PC-3 (cell line): Measurements from ENCODE around the gene TBX2. TPM values are rescaled to one million over a fixed set of nuclear protein-coding genes. Genes with fewer than 3 reads are reported as not detected.

Source experiments
- ATAC-seq: fragments of 200-7000 bp; cut with Tn5 transposase; 2 replicates; pipeline ENCODE4 v1.9.1; 2020; ENCODE audit warnings: mild to moderate bottlenecking, moderate library complexity
- BruUV-seq: library from RNA; stranded (reverse); fragments of 400-500 nt; replicated peaks from 2 replicates; lab custom pipeline; 2021; lab: Mats Ljungman, UMichigan
- CTCF ChIA-PET: fragments of 300-600 bp; sonication (Branson Sonifier 250); formaldehyde crosslinking; loops from one replicate; lab custom pipeline; 2022; ENCODE audit warnings: antibody characterized with exemption; lab: Charles Lee
- POLR2A ChIA-PET: fragments of 300-600 bp; sonication (Branson Sonifier 250); formaldehyde crosslinking; loops from one replicate; lab custom pipeline; 2022; ENCODE audit warnings: antibody characterized with exemption; ENCODE audit not compliant: unreplicated experiment; lab: Charles Lee
- DNase-seq: peaks from one replicate; pipeline ENCODE4 v3.0.0-alpha.2; 2015
- H2AFZ ChIP-seq: fragments of 300-600 bp; sonication (generic); 2 replicates; pipeline ENCODE4 v1.6.0; 2016; ENCODE audit warnings: antibody characterized with exemption, low read length
- H3F3A ChIP-seq: fragments of 300-600 bp; sonication (generic); one replicate; pipeline ENCODE4 v1.6.0; 2017; ENCODE audit warnings: antibody characterized with exemption, low read length, control low read depth, mild to moderate bottlenecking; ENCODE audit not compliant: unreplicated experiment
- H3K27ac ChIP-seq: fragments of 300-600 bp; sonication (generic); 2 replicates; pipeline ENCODE4 v1.5.1; 2016; ENCODE audit warnings: mild to moderate bottlenecking, low read length
- H3K27me3 ChIP-seq: fragments of 300-600 bp; sonication (generic); 2 replicates; pipeline ENCODE4 v1.6.1; 2016; ENCODE audit warnings: low read length, mixed read lengths
- H3K36me3 ChIP-seq: fragments of 300-600 bp; sonication (generic); 2 replicates; pipeline ENCODE4 v1.6.1; 2016; ENCODE audit warnings: low read depth, mixed run types, low read length, mixed read lengths
- H3K4me1 ChIP-seq: fragments of 300-600 bp; sonication (generic); 2 replicates; pipeline ENCODE4 v1.5.1; 2016; ENCODE audit warnings: low read length; ENCODE audit not compliant: insufficient read depth
- H3K4me2 ChIP-seq: fragments of 300-600 bp; sonication (generic); 2 replicates; pipeline ENCODE4 v1.6.0; 2016; ENCODE audit warnings: low read length
- H3K4me3 ChIP-seq: fragments of 300-600 bp; sonication (generic); 2 replicates; pipeline ENCODE4 v1.5.1; 2016; ENCODE audit warnings: mild to moderate bottlenecking, low read length, mixed read lengths
- H3K79me2 ChIP-seq: fragments of 300-600 bp; sonication (generic); 2 replicates; pipeline ENCODE4 v1.6.1; 2017; ENCODE audit warnings: low read length, mixed read lengths
- H3K9ac ChIP-seq: fragments of 300-600 bp; sonication (generic); 2 replicates; pipeline ENCODE4 v1.6.0; 2016; ENCODE audit warnings: mild to moderate bottlenecking, low read length
- H3K9me2 ChIP-seq: fragments of 300-600 bp; sonication (generic); replicated peaks from 2 replicates; pipeline ENCODE4 v1.6.1; 2016; ENCODE audit warnings: mixed run types, low read length, mixed read lengths
- H3K9me3 ChIP-seq: fragments of 300-600 bp; sonication (generic); 2 replicates; pipeline ENCODE4 v1.6.1; 2016; ENCODE audit warnings: low read length, mixed read lengths
- H4K20me1 ChIP-seq: fragments of 300-600 bp; sonication (generic); 2 replicates; pipeline ENCODE4 v1.6.1; 2016; ENCODE audit warnings: low read length, mixed read lengths
- EZH2 ChIP-seq: fragments of 300-600 bp; sonication (generic); IDR thresholded peaks from one replicate; pipeline ENCODE4 v1.6.1; 2017; ENCODE audit warnings: antibody characterized with exemption, mild to moderate bottlenecking, low read length; ENCODE audit not compliant: unreplicated experiment
- EZH2phosphoT487 ChIP-seq: fragments of 300-600 bp; sonication (generic); IDR thresholded peaks from 2 replicates; pipeline ENCODE4 v1.6.1; 2018; ENCODE audit warnings: mild to moderate bottlenecking, antibody characterized with exemption, low read length, borderline replicate concordance
- intact Hi-C: fragments of 100-400 bp; cut with micrococcal nuclease; formaldehyde crosslinking; loops from 2 replicates; pipeline ENCODE4 v1.9.0; 2023
- total RNA-seq: library from RNA; depleted of rRNA; stranded (reverse); fragments of >200 nt; gene quantifications from 2 replicates; pipeline ENCODE4 v1.2.3, GENCODE V29; 2014
- TF ChIP-seq, protein P1 (sequence below): fragments of 300-600 bp; sonication (generic); conservative IDR thresholded peaks from 2 replicates; pipeline ENCODE4 v1.5.1; 2017; ENCODE audit warnings: antibody characterized with exemption, low read depth, mild to moderate bottlenecking, low read length

The TBX2 gene
- total RNA-seq, 1 experiment from 2014 or later: 7.1 TPM

- Histone ChIP-seq H3K79me2 (no peaks in the 10 kb centered on the region), H3K27ac (no peak overlapping the region), H3F3A (no peaks in the 10 kb centered on the region), H3K36me3 (no peaks in the 10 kb centered on the region), H2AFZ (no peak overlapping the region), H3K9ac (no peak overlapping the region), H3K4me2 (no peak overlapping the region), H3K27me3 (no peaks in the 10 kb centered on the region), H3K4me1 (no peaks in the 10 kb centered on the region), H4K20me1 (no peaks in the 10 kb centered on the region), H3K9me2 (no peaks in the 10 kb centered on the region), H3K9me3 (no peaks in the 10 kb centered on the region), H3K4me3 (no peak overlapping the region)
- no TSS peak for BruUV-seq
- TF ChIP-seq EZH2phosphoT487 (no peak), EZH2 (no peak)
- TF ChIP-seq, protein P1, sequence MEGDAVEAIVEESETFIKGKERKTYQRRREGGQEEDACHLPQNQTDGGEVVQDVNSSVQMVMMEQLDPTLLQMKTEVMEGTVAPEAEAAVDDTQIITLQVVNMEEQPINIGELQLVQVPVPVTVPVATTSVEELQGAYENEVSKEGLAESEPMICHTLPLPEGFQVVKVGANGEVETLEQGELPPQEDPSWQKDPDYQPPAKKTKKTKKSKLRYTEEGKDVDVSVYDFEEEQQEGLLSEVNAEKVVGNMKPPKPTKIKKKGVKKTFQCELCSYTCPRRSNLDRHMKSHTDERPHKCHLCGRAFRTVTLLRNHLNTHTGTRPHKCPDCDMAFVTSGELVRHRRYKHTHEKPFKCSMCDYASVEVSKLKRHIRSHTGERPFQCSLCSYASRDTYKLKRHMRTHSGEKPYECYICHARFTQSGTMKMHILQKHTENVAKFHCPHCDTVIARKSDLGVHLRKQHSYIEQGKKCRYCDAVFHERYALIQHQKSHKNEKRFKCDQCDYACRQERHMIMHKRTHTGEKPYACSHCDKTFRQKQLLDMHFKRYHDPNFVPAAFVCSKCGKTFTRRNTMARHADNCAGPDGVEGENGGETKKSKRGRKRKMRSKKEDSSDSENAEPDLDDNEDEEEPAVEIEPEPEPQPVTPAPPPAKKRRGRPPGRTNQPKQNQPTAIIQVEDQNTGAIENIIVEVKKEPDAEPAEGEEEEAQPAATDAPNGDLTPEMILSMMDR: no peak
- intact Hi-C loops: no loop called here
- ChIA-PET POLR2A (no interaction called here), CTCF (no interaction called here)
- ATAC-seq (no peak), DNase-seq (no peak)
These were observed 18.7 kb upstream of the TBX2 start for GRCh38 chr17:61380836-61381525.

DNA sequence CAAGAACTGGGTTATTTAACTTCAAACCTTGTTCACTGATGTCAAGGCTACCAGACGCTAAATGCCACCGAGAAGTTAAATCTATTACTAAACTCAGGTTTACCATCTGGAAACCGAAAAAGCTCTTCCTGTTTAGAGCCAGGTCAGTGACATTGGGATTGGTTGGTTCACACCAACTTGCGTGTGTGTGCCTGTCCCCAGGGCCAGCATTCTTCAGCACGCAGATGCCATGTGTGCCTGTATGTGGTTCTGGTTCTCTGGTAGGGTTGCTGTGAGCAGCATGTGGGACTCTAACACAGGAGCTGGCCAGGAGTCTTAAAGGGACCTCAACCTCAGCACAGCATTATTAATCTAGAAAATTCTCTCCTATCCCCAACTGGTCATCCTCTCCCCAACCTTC, 18.1 kb upstream of the TBX2 start:
- Histone ChIP-seq H3K9me2 (no peaks in the 10 kb centered on the region), H2AFZ (no peak overlapping the region), H3K4me1 (no peaks in the 10 kb centered on the region), H3K79me2 (no peaks in the 10 kb centered on the region), H3F3A (no peaks in the 10 kb centered on the region), H3K36me3 (no peaks in the 10 kb centered on the region), H3K9me3 (no peaks in the 10 kb centered on the region), H3K4me3 (no peak overlapping the region), H3K4me2 (no peak overlapping the region), H3K27me3 (no peaks in the 10 kb centered on the region), H3K27ac (no peak overlapping the region), H4K20me1 (no peaks in the 10 kb centered on the region), H3K9ac (no peak overlapping the region)
- DNase-seq (no peak), ATAC-seq (no peak)
- intact Hi-C loops: no loop called here
- ChIA-PET CTCF (no interaction called here), POLR2A (no interaction called here)
- no peak for TF ChIP-seq EZH2
- TF ChIP-seq, protein P1: no peak
- TF ChIP-seq EZH2phosphoT487: no peak
- no TSS peak for BruUV-seq
